K562 (cell line): ENCODE results near the gene HMGCL. TPM values are rescaled to one million over a fixed set of nuclear protein-coding genes. Genes with fewer than 3 reads are reported as not detected.

Experiments used
- BCOR ChIP-seq: fragments of 450-650 bp; IDR thresholded peaks from 2 replicates; pipeline ENCODE4 v1.6.1; 2016
- HLTF ChIP-seq: fragments of 450-650 bp; IDR thresholded peaks from 2 replicates; pipeline ENCODE4 v1.6.1; 2016
- MBD1 ChIP-seq: fragments of 250-450 bp; sonication (Bioruptor Pico); IDR thresholded peaks from 2 replicates; pipeline ENCODE4 v1.8.0; 2022; ENCODE audit warnings: inconsistent platforms
- NRF1 ChIP-seq, 2 experiments: fragments of 450-650 bp; IDR thresholded peaks in 1 of 2; conservative IDR thresholded peaks in 1 of 2; 2 replicates each; pipeline ENCODE4 v1.6.1; 2014; ENCODE audit warnings: mild to moderate bottlenecking in 2 of 2
- SMARCA4 ChIP-seq: fragments of 450-650 bp; IDR thresholded peaks from 2 replicates; pipeline ENCODE4 v1.6.1; 2016
- SMARCA5 ChIP-seq: fragments of 450-650 bp; IDR thresholded peaks from 2 replicates; pipeline ENCODE4 v1.6.1; 2016
- SRSF3 ChIP-seq: fragments of 200-400 bp; formaldehyde crosslinking; IDR thresholded peaks from 2 replicates; pipeline ENCODE4 v1.6.1; 2016; ENCODE audit warnings: mild to moderate bottlenecking, low read length, moderate library complexity; ENCODE audit not compliant: insufficient read depth
- WHSC1 ChIP-seq: IDR thresholded peaks from one replicate; pipeline ENCODE4 v1.6.1; 2012; ENCODE audit warnings: low read length, control low read depth, inconsistent platforms
- ZBTB40 ChIP-seq, 2 experiments: fragments of 450-650 bp in 1 of 2; sonication (generic) in 1 of 2; formaldehyde crosslinking in 1 of 2; IDR thresholded peaks; 2 replicates each; pipeline versions ENCODE4 v1.7.1 to v1.9.0; 2016 to 2022; ENCODE audit warnings: inconsistent platforms in 1 of 2, mild to moderate bottlenecking in 1 of 2, missing genetic modification reagents in 1 of 2
- ZNF175 ChIP-seq: fragments of 200-800 bp; sonication (Bioruptor generic); IDR thresholded peaks from 2 replicates; pipeline ENCODE4 v1.6.1; 2016; ENCODE audit warnings: low read depth, mild to moderate bottlenecking, missing genetic modification characterization, missing compliant biosample characterization
- ZNF212 ChIP-seq: fragments of 450-650 bp; formaldehyde crosslinking; IDR thresholded peaks from 2 replicates; pipeline ENCODE4 v1.4.0; 2020; ENCODE audit warnings: mild to moderate bottlenecking
- ZNF592 ChIP-seq: fragments of 450-650 bp; IDR thresholded peaks from 2 replicates; pipeline ENCODE4 v1.6.1; 2017; ENCODE audit warnings: antibody characterized with exemption, mild to moderate bottlenecking
- ZNF778 ChIP-seq: fragments of 450-650 bp; formaldehyde crosslinking; IDR thresholded peaks from 2 replicates; pipeline ENCODE4 v1.4.0; 2020; ENCODE audit warnings: mild to moderate bottlenecking, moderate library complexity
- polyA plus RNA-seq, 8 experiments: library from polyadenylated mRNA; depleted of rRNA in 4 of 8; stranded (reverse) in 5 of 8; unstranded in 3 of 8; fragments of >200 nt; fragmentation: Nextera tagmentation in 2 of 8; fragmentation: Illumina TruSeq in 1 of 8; extraction: Ambion mirVana in 2 of 8; extraction: Trizol in 1 of 8; gene quantifications; 2 replicates each; pipeline versions ENCODE4 v1.2.1 to v1.2.3, GENCODE V29; 2011 to 2014; ENCODE audit warnings: inconsistent platforms in 1 of 8, missing spikeins in 1 of 8
- total RNA-seq, 7 experiments: library from RNA; depleted of rRNA in 6 of 7; stranded (reverse); fragments of >200 nt in 6 of 7; fragmentation: Illumina TruSeq in 2 of 7; extraction: Trizol in 2 of 7; gene quantifications; 2 replicates each; pipeline versions ENCODE4 v1.2.1 to v1.2.3, GENCODE V29; 2011 to 2021; ENCODE audit warnings: low replicate concordance in 1 of 7

The HMGCL gene
- total and polyA plus RNA-seq, 9 of the 15 experiments (the other 6 are each of a cell fraction or from before 2014, with no cell fraction given), result 18.0 to 82.2 (median 24.2) TPM

- TF ChIP-seq ZBTB40 (IDR thresholded peaks at IDR 0.05), result peak; percentile 48
- TF ChIP-seq ZBTB40 (CRISPR knock-in tag; IDR thresholded peaks at IDR 0.05), result no peak
- TF ChIP-seq ZNF212, result no peak
- TF ChIP-seq ZNF592, result no peak
- peak; percentile 32; the same call in 1 of the 2 replicates for TF ChIP-seq SMARCA5
- no peak for TF ChIP-seq ZNF778 (CRISPR knock-in tag)
- 0 out of 4 replicates have a peak, but pooled peaks of 1 of the 2 experiments have one; percentile 6 for TF ChIP-seq NRF1 (conservative IDR thresholded peaks at IDR 0.05 in 1 of 2, IDR thresholded peaks at IDR 0.05 in 1 of 2)
- no peak for TF ChIP-seq SRSF3
- no peak for TF ChIP-seq WHSC1
- peak; percentile 86; the same call in 1 of the 2 replicates for TF ChIP-seq MBD1 (CRISPR knock-in tag)
- TF ChIP-seq BCOR, result peak; percentile 11; the same call in 1 of the 2 replicates
- TF ChIP-seq SMARCA4, result peak; percentile 21; the same call in 1 of the 2 replicates
- peak; percentile 68; the same call in 1 of the 2 replicates for TF ChIP-seq HLTF
- no peak for TF ChIP-seq ZNF175 (CRISPR knock-in tag)
These were observed 713 bp upstream of the HMGCL start (continued) for GRCh38 chr1:23825762-23826522.
